A673 (cell line): ENCODE measurements around the gene CDC25B. TPM values are rescaled to one million over a fixed set of nuclear protein-coding genes. Genes with fewer than 3 reads are reported as not detected.
A peak's percentile ranks its signal among the peaks of the same experiment; 100 is the strongest.

Experiments used
- BruUV-seq: library from RNA; stranded (reverse); fragments of 400-500 nt; replicated peaks from 2 replicates; lab custom pipeline; 2021; lab: Mats Ljungman, UMichigan
- CTCF ChIA-PET: fragments of 300-600 bp; sonication (Branson Sonifier 250); formaldehyde crosslinking; loops from one replicate; lab custom pipeline; 2022; ENCODE audit warnings: antibody characterized with exemption; lab: Charles Lee
- POLR2A ChIA-PET: fragments of 300-600 bp; sonication (Branson Sonifier 250); formaldehyde crosslinking; loops from one replicate; lab custom pipeline; 2022; ENCODE audit warnings: antibody characterized with exemption; ENCODE audit not compliant: low non-redundant PET; lab: Charles Lee
- DNase-seq: peaks from one replicate; pipeline ENCODE4 v3.0.0-alpha.2; 2015; ENCODE audit warnings: low spot score
- H3K27ac ChIP-seq: fragments of 200-600 bp; sonication (generic); 2 replicates; pipeline ENCODE4 v1.5.1; 2016; ENCODE audit warnings: mixed run types, low read depth, mild to moderate bottlenecking, mixed read lengths, antibody characterized with exemption, low read length; ENCODE audit not compliant: poor library complexity, severe bottlenecking
- H3K27me3 ChIP-seq: fragments of 200-600 bp; sonication (generic); replicated peaks from 2 replicates; pipeline ENCODE4 v1.6.1; 2017; ENCODE audit warnings: mixed run types, low read depth, mild to moderate bottlenecking, mixed read lengths, antibody characterized with exemption, low read length; ENCODE audit not compliant: insufficient read depth, poor library complexity
- H3K36me3 ChIP-seq: fragments of 200-600 bp; sonication (generic); 2 replicates; pipeline ENCODE4 v1.6.1; 2016; ENCODE audit warnings: mixed run types, mild to moderate bottlenecking, mixed read lengths, antibody characterized with exemption, low read length; ENCODE audit not compliant: insufficient read depth, poor library complexity, severe bottlenecking
- H3K4me1 ChIP-seq: fragments of 200-600 bp; sonication (generic); 2 replicates; pipeline ENCODE4 v1.6.1; 2017; ENCODE audit warnings: mixed run types, mild to moderate bottlenecking, mixed read lengths, antibody characterized with exemption, low read length; ENCODE audit not compliant: insufficient read depth, poor library complexity, severe bottlenecking
- H3K4me3 ChIP-seq: fragments of 200-600 bp; sonication (generic); 2 replicates; pipeline ENCODE4 v1.5.1; 2016; ENCODE audit warnings: low read depth, mixed run types, mild to moderate bottlenecking, mixed read lengths, low read length; ENCODE audit not compliant: poor library complexity, severe bottlenecking
- H3K9me3 ChIP-seq: fragments of 200-600 bp; sonication (generic); 2 replicates; pipeline ENCODE4 v1.6.1; 2016; ENCODE audit warnings: mixed run types, low read depth, mild to moderate bottlenecking, mixed read lengths, antibody characterized with exemption, low read length; ENCODE audit not compliant: poor library complexity, severe bottlenecking
- EZH2 ChIP-seq: fragments of 200-600 bp; sonication (generic); IDR thresholded peaks from 2 replicates; pipeline ENCODE4 v1.6.1; 2017; ENCODE audit warnings: borderline replicate concordance, low read depth, mild to moderate bottlenecking, mixed read lengths, antibody characterized with exemption, low read length; ENCODE audit not compliant: poor library complexity, severe bottlenecking
- intact Hi-C: fragments of 100-400 bp; cut with micrococcal nuclease; formaldehyde crosslinking; loops from one replicate; pipeline ENCODE4 v1.10.0; 2022; ENCODE audit not compliant: unreplicated experiment
- total RNA-seq: library from RNA; stranded (reverse); gene quantifications from 2 replicates; pipeline ENCODE4 v1.2.3, GENCODE V29; 2021
- TF ChIP-seq, protein P1 (sequence below): fragments of 300-800, 200-600 bp; sonication (generic); conservative IDR thresholded peaks from 2 replicates; pipeline ENCODE4 v1.5.1; 2017; ENCODE audit warnings: low read depth, mild to moderate bottlenecking, antibody characterized with exemption, low read length, moderate library complexity, mixed read lengths

The CDC25B gene
- total RNA-seq, 1 experiment from 2014 or later = 119 TPM

DNA sequence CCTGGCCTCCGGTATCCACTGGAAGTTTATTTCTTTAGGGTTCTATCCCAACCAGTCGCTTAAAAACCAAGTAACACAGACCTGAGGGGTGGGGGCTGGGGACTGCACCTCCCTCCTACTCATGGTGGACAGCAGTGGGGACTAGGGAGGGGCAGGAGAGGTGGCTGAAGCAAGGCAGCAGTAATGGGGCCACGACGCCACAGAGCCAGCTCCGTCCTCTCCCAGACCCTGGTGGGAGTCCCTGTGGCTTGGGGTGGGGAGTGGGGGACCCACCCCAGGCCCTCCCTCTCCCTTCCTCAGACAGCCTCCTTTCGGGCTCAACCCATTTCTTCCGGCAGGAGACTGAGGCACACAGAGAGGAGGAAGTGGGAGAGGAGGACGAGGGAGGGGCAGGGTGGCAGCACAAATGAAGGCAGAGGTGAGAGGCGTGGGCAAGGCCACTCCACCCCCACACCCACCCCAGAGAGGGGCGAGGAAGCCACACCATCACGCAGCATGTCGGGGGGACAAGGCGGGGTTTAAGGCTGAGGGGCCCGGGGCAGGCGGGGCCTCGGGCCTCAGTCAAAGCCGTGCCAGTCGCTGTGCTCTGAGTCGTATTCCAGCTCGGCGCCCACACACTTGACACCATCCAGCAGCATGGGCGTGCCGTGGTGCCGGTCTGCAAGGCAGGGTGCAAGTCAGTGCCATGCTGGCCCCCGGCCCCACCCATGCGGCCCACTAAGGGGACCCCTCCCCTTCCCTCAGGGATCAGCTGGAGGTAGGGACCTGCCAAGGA is 42.4 kb upstream of the CDC25B start:
- Histone ChIP-seq H3K9me3 (no peaks in the 10 kb centered on the region), H3K27me3 (no peaks in the 10 kb centered on the region), H3K36me3 (peaks cover 9% of the 10 kb centered on the region), H3K4me1 (no peaks in the 10 kb centered on the region), H3K4me3 (no peak overlapping the region), H3K27ac (no peak overlapping the region)
- ChIA-PET POLR2A (no interaction called here), CTCF (interaction anchor here (0.6 to 1.5 kb wide), 6 partner anchors 12 to 101 kb away, joined by 3 to 6 read pairs (median 4); partner anchors contain the start of genes ADISSP and SPEF1)
- intact Hi-C loops = loop anchor here (1.0 kb wide), 1 partner anchor 28 kb away; the partner anchor contains the start of gene SPEF1
- TF ChIP-seq EZH2 = no peak
- TF ChIP-seq, protein P1, sequence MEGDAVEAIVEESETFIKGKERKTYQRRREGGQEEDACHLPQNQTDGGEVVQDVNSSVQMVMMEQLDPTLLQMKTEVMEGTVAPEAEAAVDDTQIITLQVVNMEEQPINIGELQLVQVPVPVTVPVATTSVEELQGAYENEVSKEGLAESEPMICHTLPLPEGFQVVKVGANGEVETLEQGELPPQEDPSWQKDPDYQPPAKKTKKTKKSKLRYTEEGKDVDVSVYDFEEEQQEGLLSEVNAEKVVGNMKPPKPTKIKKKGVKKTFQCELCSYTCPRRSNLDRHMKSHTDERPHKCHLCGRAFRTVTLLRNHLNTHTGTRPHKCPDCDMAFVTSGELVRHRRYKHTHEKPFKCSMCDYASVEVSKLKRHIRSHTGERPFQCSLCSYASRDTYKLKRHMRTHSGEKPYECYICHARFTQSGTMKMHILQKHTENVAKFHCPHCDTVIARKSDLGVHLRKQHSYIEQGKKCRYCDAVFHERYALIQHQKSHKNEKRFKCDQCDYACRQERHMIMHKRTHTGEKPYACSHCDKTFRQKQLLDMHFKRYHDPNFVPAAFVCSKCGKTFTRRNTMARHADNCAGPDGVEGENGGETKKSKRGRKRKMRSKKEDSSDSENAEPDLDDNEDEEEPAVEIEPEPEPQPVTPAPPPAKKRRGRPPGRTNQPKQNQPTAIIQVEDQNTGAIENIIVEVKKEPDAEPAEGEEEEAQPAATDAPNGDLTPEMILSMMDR = no peak
- TSS peak; percentile 85 for BruUV-seq
- no peak for DNase-seq

GRCh38 chr20:3754276-3754630 is 41.9 kb upstream of the CDC25B start:
- Histone ChIP-seq H3K27me3 (no peaks in the 10 kb centered on the region), H3K9me3 (no peaks in the 10 kb centered on the region), H3K4me1 (no peaks in the 10 kb centered on the region), H3K27ac (no peak overlapping the region), H3K4me3 (no peak overlapping the region), H3K36me3 (peaks cover 9% of the 10 kb centered on the region)
- intact Hi-C loops = no loop called here
- ChIA-PET POLR2A (no interaction called here), CTCF (no interaction called here)
- no TSS peak for BruUV-seq
- no peak for DNase-seq
- TF ChIP-seq EZH2 = no peak
- TF ChIP-seq, protein P1 = no peak

DNA sequence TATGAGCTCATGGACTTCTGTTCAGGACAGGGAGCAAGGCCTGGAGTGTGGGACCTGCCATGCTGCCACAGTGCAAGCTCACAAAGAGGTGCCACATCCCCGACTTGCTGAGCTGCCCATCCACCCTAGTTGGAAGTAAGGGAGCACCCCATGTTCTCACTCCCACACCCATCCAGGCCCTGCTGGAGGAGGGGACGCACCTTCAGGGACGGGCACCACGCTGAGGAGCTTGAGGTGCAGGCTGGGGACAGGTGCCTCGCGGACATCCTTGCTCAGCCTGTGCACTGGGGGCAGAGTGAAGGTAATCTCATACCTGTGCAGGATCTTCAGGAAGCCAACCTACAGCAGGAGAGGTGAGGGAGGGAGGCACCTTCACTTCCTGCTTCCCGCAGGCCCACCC is 40.8 kb upstream of the CDC25B start:
- BruUV-seq = no TSS peak
- no peaks in the 10 kb centered on the region for H3K27me3 ChIP-seq
- peaks cover 9% of the 10 kb centered on the region for H3K36me3 ChIP-seq
- H3K4me1 ChIP-seq = no peaks in the 10 kb centered on the region
- H3K27ac ChIP-seq = no peak overlapping the region
- DNase-seq = no peak
- ChIA-PET CTCF (no interaction called here), POLR2A (no interaction called here)
- H3K9me3 ChIP-seq = no peaks in the 10 kb centered on the region
- no peak overlapping the region for H3K4me3 ChIP-seq
- intact Hi-C loops = no loop called here
- no peak for TF ChIP-seq EZH2
- TF ChIP-seq, protein P1 = no peak
